ENCODE data around the gene ADAMTS10.
"Not testable (repeated sequence)": the region's sequence is repeated elsewhere in the genome, so short reads cannot be mapped to it uniquely, and the experiment has no call there.

Gene ADAMTS10

GRCh38 chr19:8589177-8589714 is 21.3 kb downstream of the ADAMTS10 start:
- DNase-seq, result no peak

GRCh38 chr19:8585894-8586750 is 24.4 kb downstream of the ADAMTS10 start:
- peak; percentile 49 for DNase-seq

- no peak for DNase-seq
Measured at GRCh38 chr19:8584965-8585893, 25.3 kb downstream of the ADAMTS10 start.

GRCh38 chr19:8580710-8581281 is 29.7 kb downstream of the ADAMTS10 start:
- DNase-seq, result peak; percentile 62

- DNase-seq, result peak; percentile 29
Measured at GRCh38 chr19:8578642-8579265, 31.8 kb downstream of the ADAMTS10 start.

- DNase-seq, result no peak
Measured at GRCh38 chr19:8577741-8578140, 32.8 kb downstream of the ADAMTS10 start.

GRCh38 chr19:8577247-8577646 is 33.3 kb downstream of the ADAMTS10 start, which contains the start of gene MYO1F:
Gene MYO1F (minus strand): TSS chr19:8577442. CDS start chr19:8577309, 133 bp downstream.
- no peak for DNase-seq

- DNase-seq, result no peak
Measured at GRCh38 chr19:8576273-8576993, 34.1 kb downstream of the ADAMTS10 start.

- no peak for DNase-seq
Measured at GRCh38 chr19:8575467-8575997, 35.0 kb downstream of the ADAMTS10 start.

- not testable (repeated sequence) for DNase-seq
Measured at GRCh38 chr19:8574619-8574922, 35.9 kb downstream of the ADAMTS10 start.

- DNase-seq, result no peak
Measured at GRCh38 chr19:8573316-8573715, 37.2 kb downstream of the ADAMTS10 start.

GRCh38 chr19:8571006-8571411 is 39.5 kb downstream of the ADAMTS10 start:
- DNase-seq, result no peak

- DNase-seq, result no peak
Measured at GRCh38 chr19:8569066-8569771, 41.3 kb downstream of the ADAMTS10 start.

GRCh38 chr19:8567522-8568172 is 42.9 kb downstream of the ADAMTS10 start:
- DNase-seq, result no peak

GRCh38 chr19:8566855-8567254 is 43.7 kb downstream of the ADAMTS10 start:
- no peak for DNase-seq

GRCh38 chr19:8564866-8565265 is 45.6 kb downstream of the ADAMTS10 start:
- not testable (repeated sequence) for DNase-seq

- DNase-seq, result no peak
Measured at GRCh38 chr19:8561075-8561764, 49.3 kb downstream of the ADAMTS10 start.

GRCh38 chr19:8558325-8558724 is 52.2 kb downstream of the ADAMTS10 start:
- no peak for DNase-seq

- DNase-seq, result no peak
Measured at GRCh38 chr19:8557642-8558238, 52.8 kb downstream of the ADAMTS10 start.
